ENCODE results near the gene NPRL2. TPM values are rescaled to one million over a fixed set of nuclear protein-coding genes. Genes with fewer than 3 reads are reported as not detected.

Gene NPRL2
- total and polyA plus RNA-seq, 2 experiments from 2014 or later: 33.2 to 51.9 TPM

GRCh38 chr3:50378024-50378423 lies 27.4 kb upstream of the NPRL2 start:
- H3K4me1 ChIP-seq (ENCODE audit: low read depth): no peaks in the 10 kb centered on the region
- no peak overlapping the region for H3K27ac ChIP-seq
- DNase-seq (ENCODE audit: low read depth in 1 of 2, low spot score in 1 of 2): no peak
- no peaks in the 10 kb centered on the region for H3K36me3 ChIP-seq
- H3K4me3 ChIP-seq: no peak overlapping the region
- H3K9me3 ChIP-seq (ENCODE audit: low read depth): no peaks in the 10 kb centered on the region
- no peak for TF ChIP-seq CTCF (IDR thresholded peaks at IDR 0.05; ENCODE audit: low read depth, low read length)
- H3K27me3 ChIP-seq: no peaks in the 10 kb centered on the region

GRCh38 chr3:50375258-50375931 lies 24.8 kb upstream of the NPRL2 start:
- H3K4me3 ChIP-seq: no peak overlapping the region
- H3K4me1 ChIP-seq (ENCODE audit: low read depth): no peaks in the 10 kb centered on the region
- DNase-seq (ENCODE audit: low read depth in 1 of 2, low spot score in 1 of 2): no peak
- H3K27ac ChIP-seq: no peak overlapping the region
- TF ChIP-seq CTCF (IDR thresholded peaks at IDR 0.05; ENCODE audit: low read depth, low read length): no peak
- H3K36me3 ChIP-seq: no peaks in the 10 kb centered on the region
- H3K27me3 ChIP-seq: no peaks in the 10 kb centered on the region
- no peaks in the 10 kb centered on the region for H3K9me3 ChIP-seq (ENCODE audit: low read depth)

- no peak for DNase-seq (ENCODE audit: low read depth in 1 of 2, low spot score in 1 of 2)
- Histone ChIP-seq H3K36me3 (no peaks in the 10 kb centered on the region), H3K9me3 (ENCODE audit: low read depth) (no peaks in the 10 kb centered on the region), H3K4me1 (ENCODE audit: low read depth) (no peaks in the 10 kb centered on the region), H3K27ac (no peak overlapping the region), H3K27me3 (no peaks in the 10 kb centered on the region), H3K4me3 (no peak overlapping the region)
- TF ChIP-seq CTCF (IDR thresholded peaks at IDR 0.05; ENCODE audit: low read depth, low read length): no peak
Observed at GRCh38 chr3:50374363-50375257, 24.0 kb upstream of the NPRL2 start.

GRCh38 chr3:50373146-50374051 lies 22.8 kb upstream of the NPRL2 start:
- TF ChIP-seq CTCF (IDR thresholded peaks at IDR 0.05; ENCODE audit: low read depth, low read length): no peak
- no peaks in the 10 kb centered on the region for H3K9me3 ChIP-seq (ENCODE audit: low read depth)
- no peaks in the 10 kb centered on the region for H3K4me1 ChIP-seq (ENCODE audit: low read depth)
- no peak overlapping the region for H3K27ac ChIP-seq
- no peak for DNase-seq (ENCODE audit: low read depth in 1 of 2, low spot score in 1 of 2)
- H3K4me3 ChIP-seq: no peak overlapping the region
- H3K27me3 ChIP-seq: no peaks in the 10 kb centered on the region
- H3K36me3 ChIP-seq: no peaks in the 10 kb centered on the region

- peak; percentile 25 to 71 for DNase-seq (ENCODE audit: low read depth in 1 of 2, low spot score in 1 of 2)
- no peak for TF ChIP-seq CTCF (IDR thresholded peaks at IDR 0.05; ENCODE audit: low read depth, low read length)
- H3K36me3 ChIP-seq: no peaks in the 10 kb centered on the region
- no peaks in the 10 kb centered on the region for H3K4me1 ChIP-seq (ENCODE audit: low read depth)
- H3K9me3 ChIP-seq (ENCODE audit: low read depth): no peaks in the 10 kb centered on the region
- H3K4me3 ChIP-seq: no peak overlapping the region
- no peak overlapping the region for H3K27ac ChIP-seq
- no peaks in the 10 kb centered on the region for H3K27me3 ChIP-seq
Observed at GRCh38 chr3:50372349-50372748, 21.8 kb upstream of the NPRL2 start.
